ENCODE data around the gene LRBA. TPM values are rescaled to one million over a fixed set of nuclear protein-coding genes. Genes with fewer than 3 reads are reported as not detected.

The LRBA gene
- total and polyA plus RNA-seq, 2 of the 4 experiments (the other 2 are of a cell fraction): 10.2 to 51.6 TPM

DNA sequence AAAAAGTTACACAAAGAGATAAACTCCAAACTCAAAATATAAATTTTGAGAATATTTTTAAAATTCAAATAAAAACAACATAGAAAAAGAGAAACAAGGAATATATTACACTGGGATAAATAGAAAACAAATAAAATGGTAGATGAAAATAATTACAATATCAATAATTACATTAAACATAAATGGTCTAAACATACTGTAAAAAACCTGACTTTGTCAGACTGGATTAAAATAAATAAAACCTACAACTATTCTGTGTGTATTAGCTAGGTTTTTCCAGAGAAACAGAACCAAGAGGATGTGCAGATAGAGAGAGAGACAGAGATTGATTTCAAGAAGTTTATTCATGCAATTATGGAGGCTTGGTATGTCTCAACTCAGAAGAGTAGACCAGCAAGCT, 126.5 kb downstream of the LRBA start:
- Histone ChIP-seq H2AFZ (replicated peaks; ENCODE audit: low read length, poor library complexity) (no peak overlapping the region), H3K9me1 (ENCODE audit: insufficient read depth, low read length) (no peaks in the 10 kb centered on the region), H3K27ac (ENCODE audit: insufficient read depth, low read length) (no peak overlapping the region), H3K23ac (ENCODE audit: low read depth, low read length) (no peak overlapping the region), H3K4ac (ENCODE audit: low read depth, low read length) (no peak overlapping the region), H3K56ac (ENCODE audit: extremely low read depth, insufficient read depth, low read length) (no peak overlapping the region), H2BK15ac (ENCODE audit: low read depth, low read length) (no peak overlapping the region), H3K4me1 (ENCODE audit: control insufficient read depth, insufficient read depth, low read length) (no peaks in the 10 kb centered on the region), H4K91ac (ENCODE audit: insufficient read depth, low read depth, low read length) (no peak overlapping the region), H3K4me3 (ENCODE audit: insufficient read depth, low read depth, low read length) (no peak overlapping the region), H3K18ac (ENCODE audit: low read depth, low read length) (no peak overlapping the region), H4K20me1 (ENCODE audit: insufficient read depth, low read length) (no peaks in the 10 kb centered on the region), H4K8ac (ENCODE audit: low read depth in 2 of 2, low read length in 2 of 2) (no peak overlapping the region), H3K9me3 (ENCODE audit: control insufficient read depth, insufficient read depth, low read length) (no peaks in the 10 kb centered on the region), H2AK5ac (ENCODE audit: low read depth, low read length) (no peak overlapping the region), H2BK20ac (ENCODE audit: low read depth, low read length) (no peak overlapping the region), H4K5ac (ENCODE audit: low read depth, low read length) (no peak overlapping the region), H3K14ac (replicated peaks; ENCODE audit: low read depth, low read length) (no peak overlapping the region), H2AK9ac (replicated peaks; ENCODE audit: low read depth, low read length, poor library complexity) (no peak overlapping the region), H3K27me3 (ENCODE audit: control insufficient read depth, insufficient read depth, low read length) (no peaks in the 10 kb centered on the region), H2BK120ac (ENCODE audit: low read depth, low read length) (no peak overlapping the region), H3K79me1 (ENCODE audit: low read depth in 1 of 2, low read length in 2 of 2) (no peaks in the 10 kb centered on the region), H3K9ac (ENCODE audit: low read depth, low read length) (no peak overlapping the region), H3K4me2 (ENCODE audit: low read depth, low read length) (no peak overlapping the region), H3K36me3 (ENCODE audit: control insufficient read depth, insufficient read depth, low read length) (no peaks in the 10 kb centered on the region), H2BK5ac (ENCODE audit: low read depth, low read length, poor library complexity, severe bottlenecking) (no peak overlapping the region)
- ChIA-PET CTCF (no interaction called here), POLR2A (ENCODE audit: unreplicated experiment) (no interaction called here)
- ATAC-seq (ENCODE audit: low read depth): no peak
- TF ChIP-seq MXI1 (IDR thresholded peaks at IDR 0.05; ENCODE audit: borderline replicate concordance, low read depth, low read length) (no peak), CEBPB (IDR thresholded peaks at IDR 0.05; ENCODE audit: low read depth, low read length) (no peak), SMC3 (IDR thresholded peaks at IDR 0.05; ENCODE audit: low read depth, low read length) (no peak), BHLHE40 (IDR thresholded peaks at IDR 0.05; ENCODE audit: low read depth, low read length) (no peak), MAZ (IDR thresholded peaks at IDR 0.05; ENCODE audit: borderline replicate concordance, low read depth, low read length) (no peak), MAFK (IDR thresholded peaks at IDR 0.05; ENCODE audit: low read depth, low read length) (no peak), RFX5 (IDR thresholded peaks at IDR 0.05; ENCODE audit: low read depth, low read length) (no peak), NFE2L2 (IDR thresholded peaks at IDR 0.05; ENCODE audit: low read depth, low read length) (no peak)
- TF ChIP-seq, protein P1, sequence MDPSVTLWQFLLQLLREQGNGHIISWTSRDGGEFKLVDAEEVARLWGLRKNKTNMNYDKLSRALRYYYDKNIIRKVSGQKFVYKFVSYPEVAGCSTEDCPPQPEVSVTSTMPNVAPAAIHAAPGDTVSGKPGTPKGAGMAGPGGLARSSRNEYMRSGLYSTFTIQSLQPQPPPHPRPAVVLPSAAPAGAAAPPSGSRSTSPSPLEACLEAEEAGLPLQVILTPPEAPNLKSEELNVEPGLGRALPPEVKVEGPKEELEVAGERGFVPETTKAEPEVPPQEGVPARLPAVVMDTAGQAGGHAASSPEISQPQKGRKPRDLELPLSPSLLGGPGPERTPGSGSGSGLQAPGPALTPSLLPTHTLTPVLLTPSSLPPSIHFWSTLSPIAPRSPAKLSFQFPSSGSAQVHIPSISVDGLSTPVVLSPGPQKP (IDR thresholded peaks at IDR 0.05; ENCODE audit: borderline replicate concordance, low read depth, low read length): no peak
- dilution Hi-C loops (cut with HindIII; ENCODE audit: low sequenced_read_pairs, unreplicated experiment) (no loop called here), intact Hi-C loops (cut with micrococcal nuclease) (no loop called here), in situ Hi-C loops (cut with MboI; ENCODE audit: low sequenced_read_pairs) (no loop called here)
- no TSS peak for BruUV-seq (replicated peaks)
- no peak for DNase-seq
